HG02973 (cell line): ENCODE results near the gene BCAS3.
"Not testable (repeated sequence)": the region's sequence is repeated elsewhere in the genome, so short reads cannot be mapped to it uniquely, and the experiment has no call there.

ENCODE experiments used
- ATAC-seq: cut with Tn5 transposase; IDR thresholded peaks from one replicate; pipeline ENCODE4 v1.9.1; 2021; ENCODE audit warnings: moderate library complexity; ENCODE audit not compliant: unreplicated experiment

BCAS3 gene

GRCh38 chr17:60744355-60744966 is 66.8 kb downstream of the BCAS3 start:
- ATAC-seq = no peak

- ATAC-seq = no peak
Observed at GRCh38 chr17:60745544-60745943, 67.9 kb downstream of the BCAS3 start.

- ATAC-seq = no peak
Observed at GRCh38 chr17:60747069-60747808, 69.6 kb downstream of the BCAS3 start.

DNA sequence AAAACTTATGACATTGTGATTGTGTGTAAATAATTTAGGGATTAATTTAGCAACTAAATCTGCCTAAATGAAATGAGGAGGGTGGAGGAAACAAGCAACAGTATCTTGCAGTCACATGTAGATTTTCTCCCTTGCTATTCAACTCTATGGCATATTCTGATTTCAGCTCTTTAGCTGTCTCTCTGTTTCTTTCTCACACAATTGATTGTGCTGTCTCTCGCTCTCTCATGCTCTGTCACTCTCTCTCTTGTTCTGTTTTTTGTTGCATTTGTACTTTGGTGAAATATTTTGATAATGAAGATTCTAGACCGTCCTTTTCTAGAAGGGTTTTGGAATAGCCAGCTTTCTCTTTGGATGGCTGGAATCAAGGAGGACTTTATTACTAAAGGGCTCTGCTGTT is 70.6 kb downstream of the BCAS3 start:
- no peak for ATAC-seq

- ATAC-seq = no peak
Observed at GRCh38 chr17:60749050-60749449, 71.4 kb downstream of the BCAS3 start.

- ATAC-seq = no peak
Observed at GRCh38 chr17:60749708-60750107, 72.1 kb downstream of the BCAS3 start.

DNA sequence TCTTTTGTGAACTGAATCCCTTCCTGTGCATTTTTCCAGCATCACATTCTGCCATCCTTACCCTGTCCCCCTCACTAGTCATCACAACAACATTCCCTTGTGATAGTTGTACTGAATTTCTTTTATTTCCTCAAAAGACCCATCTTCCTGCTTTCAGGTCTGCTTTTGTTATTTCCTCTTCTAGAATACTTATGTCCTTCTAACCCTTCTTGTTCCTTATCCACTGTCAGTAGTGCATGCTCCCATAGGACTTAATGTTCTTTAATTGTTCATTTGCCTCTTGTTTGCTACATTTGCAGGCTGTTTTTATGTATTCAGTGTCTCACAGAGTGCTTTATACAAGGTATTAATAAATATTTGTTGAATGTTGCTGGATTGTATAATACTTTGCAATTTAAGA is 73.0 kb downstream of the BCAS3 start:
- ATAC-seq = no peak

DNA sequence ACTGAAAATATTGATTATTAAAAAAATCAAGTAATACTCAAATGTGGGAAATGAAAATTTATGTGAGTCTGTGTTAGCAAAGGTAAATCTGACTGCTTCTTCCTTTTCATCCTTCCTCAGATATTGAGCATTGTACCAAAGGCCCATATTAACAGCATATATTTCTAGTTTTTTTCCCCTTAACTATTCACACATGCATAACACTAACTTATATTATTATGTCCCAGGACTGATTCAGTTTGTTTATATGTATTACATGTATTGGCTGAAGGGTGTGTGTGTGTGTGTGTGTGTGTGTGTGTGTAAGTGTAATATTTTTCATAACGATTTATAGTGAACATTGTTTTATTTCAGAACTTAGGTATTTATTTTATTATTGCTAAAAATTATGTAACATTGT is 74.2 kb downstream of the BCAS3 start:
- no peak for ATAC-seq

DNA sequence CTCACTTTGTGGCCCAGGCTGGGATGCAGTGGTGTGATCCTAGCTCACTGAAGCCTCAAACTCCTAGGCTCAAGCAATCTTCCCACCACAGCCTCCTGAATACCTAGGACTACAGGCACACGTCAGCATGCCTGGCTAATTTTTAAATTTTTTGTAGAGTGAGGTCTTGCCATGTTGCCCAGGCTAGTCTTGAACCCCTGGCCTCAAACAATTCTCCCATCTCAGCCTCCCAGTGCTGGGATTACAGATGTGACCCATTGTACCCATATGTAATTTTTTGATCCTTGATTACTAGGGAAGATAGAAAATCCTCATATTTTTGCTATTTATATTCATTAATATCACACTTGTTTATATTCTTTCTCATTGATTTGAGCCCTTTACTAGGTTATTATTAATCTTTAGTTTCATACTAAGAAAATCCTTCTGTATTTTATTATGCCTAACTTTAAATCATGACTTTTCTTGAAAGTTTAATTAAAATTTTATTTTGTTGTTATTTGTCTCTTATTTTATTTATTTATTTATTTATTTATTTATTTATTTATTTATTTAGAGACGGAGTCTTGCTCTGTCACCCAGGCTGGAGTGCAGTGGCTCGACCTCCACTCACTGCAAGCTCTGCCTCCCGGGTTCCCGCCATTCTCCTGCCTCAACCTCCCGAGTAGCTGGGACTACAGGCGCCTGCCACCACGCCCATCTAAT is 75.4 kb downstream of the BCAS3 start:
- no peak for ATAC-seq

DNA sequence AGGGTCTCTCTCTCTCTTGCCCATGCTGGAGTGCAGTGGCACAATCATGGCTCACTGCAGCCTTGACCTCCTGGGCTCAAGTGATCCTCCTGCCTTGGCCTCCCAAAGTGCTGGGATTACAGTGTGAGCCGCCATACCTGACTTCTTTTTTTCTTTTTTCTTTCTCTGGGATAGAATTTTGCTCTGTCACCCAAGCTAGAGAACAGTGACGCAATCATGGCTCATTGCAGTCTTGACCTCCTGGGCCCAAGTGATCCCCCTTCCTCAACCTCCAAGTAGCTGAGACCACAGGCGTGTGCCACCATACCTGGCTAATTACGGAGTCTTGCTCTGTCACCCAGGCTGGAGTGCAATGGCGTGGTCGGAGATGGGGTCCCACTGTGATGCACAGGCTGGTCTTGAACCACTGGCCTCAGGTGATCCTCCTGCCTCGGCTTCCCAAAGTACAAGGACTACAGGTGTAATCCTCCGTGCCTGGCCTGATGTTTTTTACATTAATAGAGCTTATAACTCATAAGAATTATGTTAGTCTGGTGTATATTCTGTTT is 76.5 kb downstream of the BCAS3 start:
- no peak for ATAC-seq

GRCh38 chr17:60756798-60757197 is 79.1 kb downstream of the BCAS3 start:
- not testable (repeated sequence) for ATAC-seq

DNA sequence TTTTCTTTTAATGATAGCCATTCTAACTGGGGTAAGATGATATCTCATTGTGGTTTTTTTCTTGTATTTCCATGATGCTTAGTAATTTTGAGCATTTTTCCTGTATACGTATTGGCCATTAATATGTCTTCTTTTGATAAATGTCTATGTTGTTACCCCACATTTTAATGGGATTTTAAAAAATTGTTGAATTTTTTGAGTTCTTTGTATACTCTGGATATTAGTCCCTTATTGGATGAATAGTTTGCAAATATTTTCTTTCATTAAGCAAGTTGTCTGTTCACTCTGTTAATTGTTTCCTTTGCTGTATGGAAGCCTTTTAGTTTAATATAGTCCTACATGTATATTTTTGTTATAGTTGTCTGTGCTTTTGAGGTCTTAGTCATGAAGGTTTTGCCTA is 79.8 kb downstream of the BCAS3 start:
- no peak for ATAC-seq

DNA sequence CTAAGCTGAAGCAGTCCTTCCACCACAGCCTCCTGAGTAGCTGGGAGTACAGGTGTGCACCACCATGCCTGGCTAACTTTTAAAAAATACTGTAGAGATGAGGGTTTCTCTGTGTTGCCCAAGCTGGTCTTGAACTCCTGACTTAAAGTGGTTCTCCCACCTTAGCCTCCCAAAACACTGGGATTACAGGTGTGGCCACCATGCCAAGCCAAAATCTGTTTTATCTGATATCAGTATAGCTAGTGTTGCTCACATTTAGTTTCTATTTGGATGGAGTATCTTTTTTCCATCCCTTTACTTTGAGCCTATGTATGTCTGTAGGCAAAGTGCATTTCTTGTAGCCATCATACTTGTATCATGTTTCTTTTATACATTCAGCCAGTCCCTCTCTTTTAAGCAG is 82.1 kb downstream of the BCAS3 start:
- ATAC-seq = no peak

GRCh38 chr17:60761301-60761700 is 83.7 kb downstream of the BCAS3 start:
- not testable (repeated sequence) for ATAC-seq

DNA sequence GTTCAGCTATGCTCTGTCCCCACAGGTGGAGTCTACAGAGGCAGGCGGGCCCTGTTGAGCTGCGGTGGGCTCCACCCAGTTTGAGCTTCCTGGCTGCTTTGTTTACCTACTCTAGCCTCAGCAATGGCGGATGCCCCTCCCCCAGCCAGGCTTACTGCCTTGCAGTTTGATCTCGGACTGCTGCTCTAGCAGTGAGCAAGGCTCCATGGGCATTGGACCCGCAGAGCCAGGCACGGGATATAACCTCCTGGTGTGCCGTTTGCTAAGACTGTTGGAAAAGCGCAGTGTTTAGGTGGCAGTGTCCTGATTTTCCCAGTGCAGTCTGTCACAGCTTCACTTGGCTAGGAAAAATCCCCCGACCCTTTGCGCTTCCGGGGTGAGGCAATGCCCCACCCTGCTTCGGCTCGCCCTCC is 89.1 kb downstream of the BCAS3 start:
- ATAC-seq = no peak

GRCh38 chr17:60767744-60768308 is 90.2 kb downstream of the BCAS3 start:
- no peak for ATAC-seq

GRCh38 chr17:60769327-60769726 is 91.7 kb downstream of the BCAS3 start:
- no peak for ATAC-seq

- ATAC-seq = no peak
Observed at GRCh38 chr17:60770946-60771422, 93.3 kb downstream of the BCAS3 start.

DNA sequence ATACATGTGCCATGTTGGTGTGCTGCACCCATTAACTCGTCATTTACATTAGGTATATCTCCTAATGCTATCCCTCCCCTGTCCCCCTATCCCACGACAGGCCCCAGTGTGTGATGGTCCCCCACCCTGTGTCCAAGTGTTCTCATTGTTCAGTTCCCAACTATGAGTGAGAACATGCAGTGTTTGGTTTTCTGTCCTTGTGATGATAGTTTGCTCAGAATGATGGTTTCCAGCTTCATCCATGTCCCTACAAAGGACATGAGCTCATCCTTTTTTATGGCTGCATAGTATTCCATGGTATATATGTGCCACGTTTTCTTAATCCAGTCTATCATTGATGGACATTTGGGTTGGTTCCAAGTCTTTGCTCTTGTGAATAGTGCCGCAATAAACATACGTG is 94.0 kb downstream of the BCAS3 start:
- not testable (repeated sequence) for ATAC-seq

DNA sequence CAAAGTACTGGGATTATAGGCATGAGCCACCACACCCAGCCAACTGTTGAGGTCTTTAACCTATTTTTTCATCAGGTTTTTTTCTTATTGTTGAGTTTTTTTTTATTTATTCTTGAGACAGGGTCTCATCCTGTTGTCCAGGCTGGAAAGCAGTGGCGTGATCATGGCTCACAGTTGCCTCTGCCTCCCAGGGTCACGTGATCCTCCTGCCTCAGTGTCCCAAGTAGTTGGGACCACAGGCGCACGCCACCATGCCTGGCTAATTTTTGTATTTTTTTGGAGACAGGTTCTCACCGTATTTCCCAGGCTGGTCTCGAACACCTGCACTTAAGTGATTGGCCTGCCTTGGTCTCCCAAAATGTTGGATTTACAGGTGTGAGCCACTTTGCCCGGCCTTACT is 95.9 kb downstream of the BCAS3 start:
- ATAC-seq = no peak

DNA sequence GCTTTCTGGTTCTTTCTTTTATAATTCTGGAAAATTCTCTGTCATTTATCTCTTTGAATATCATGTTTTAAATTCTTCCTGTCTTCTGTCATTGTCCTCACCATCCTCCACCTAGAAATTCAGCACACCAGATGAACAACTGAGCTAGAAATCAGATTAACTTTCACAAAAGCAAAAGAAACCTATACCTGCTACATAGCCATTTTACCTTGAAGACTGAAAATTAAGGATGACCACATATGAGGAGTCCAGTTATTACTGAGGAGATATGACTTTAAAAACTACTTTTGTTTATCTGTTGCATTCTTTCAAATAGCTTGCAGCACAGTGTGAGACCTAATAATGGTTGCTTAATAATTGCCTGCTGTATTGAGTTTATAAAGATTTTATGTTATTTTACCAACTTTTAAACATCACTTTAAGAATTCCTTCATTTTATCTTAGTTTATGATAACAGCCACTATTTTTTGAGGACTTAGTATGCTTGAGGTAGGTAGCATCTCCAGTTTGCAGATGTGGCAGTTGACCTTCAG is 104.3 kb downstream of the BCAS3 start:
- no peak for ATAC-seq
